GM21447 (cell line): Measurements from ENCODE around the gene RRAS.
A peak's percentile ranks its signal among the peaks of the same experiment; 100 is the strongest.

Experiments
- ATAC-seq: cut with Tn5 transposase; IDR thresholded peaks from one replicate; pipeline ENCODE4 v1.9.1; 2021; ENCODE audit not compliant: unreplicated experiment

RRAS gene

DNA sequence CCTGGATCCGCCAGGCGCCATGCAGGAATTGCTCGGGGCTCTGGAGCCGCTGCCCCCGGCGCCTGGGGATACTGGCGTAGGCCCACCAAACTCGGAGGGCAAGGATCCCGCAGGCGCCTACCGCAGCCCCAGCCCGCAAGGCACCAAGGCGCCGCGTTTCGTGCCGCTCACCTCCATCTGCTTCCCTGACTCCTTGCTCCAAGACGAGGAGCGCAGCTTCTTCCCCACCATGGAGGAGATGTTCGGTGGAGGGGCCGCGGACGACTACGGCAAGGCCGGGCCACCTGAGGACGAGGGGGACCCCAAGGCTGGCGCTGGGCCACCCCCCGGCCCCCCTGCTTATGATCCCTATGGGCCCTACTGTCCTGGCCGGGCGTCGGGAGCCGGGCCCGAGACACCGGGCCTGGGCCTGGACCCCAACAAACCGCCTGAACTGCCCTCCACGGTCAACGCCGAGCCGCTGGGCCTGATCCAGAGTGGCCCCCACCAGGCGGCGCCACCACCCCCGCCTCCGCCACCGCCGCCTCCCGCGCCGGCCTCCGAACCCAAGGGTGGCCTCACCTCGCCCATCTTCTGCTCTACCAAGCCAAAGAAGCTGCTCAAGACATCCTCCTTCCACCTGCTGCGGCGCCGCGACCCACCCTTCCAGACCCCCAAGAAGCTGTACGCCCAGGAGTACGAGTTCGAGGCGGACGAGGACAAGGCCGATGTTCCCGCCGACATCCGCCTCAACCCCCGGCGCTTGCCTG, 42.8 kb downstream of the RRAS start:
- ATAC-seq, result no peak

DNA sequence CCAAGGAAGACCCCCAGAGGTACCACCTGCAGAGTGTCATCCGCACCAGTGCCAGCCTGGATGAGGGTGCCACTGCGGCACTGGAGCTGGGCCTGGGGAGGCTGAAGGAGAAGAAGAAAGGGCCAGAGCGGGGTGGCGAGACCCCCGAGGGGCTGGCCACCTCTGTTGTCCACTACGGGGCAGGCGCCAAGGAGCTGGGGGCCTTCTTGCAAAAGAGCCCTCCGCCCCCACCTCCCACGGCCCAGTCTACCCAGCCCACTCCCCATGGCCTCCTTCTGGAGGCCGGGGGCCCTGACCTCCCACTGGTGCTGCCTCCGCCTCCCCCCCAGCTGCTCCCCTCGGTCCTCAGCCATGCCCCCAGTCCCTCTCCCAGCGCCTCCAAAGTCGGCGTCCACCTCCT, 43.5 kb downstream of the RRAS start:
- ATAC-seq, result no peak

- ATAC-seq, result no peak
Observed at GRCh38 chr19:49595819-49596404, 44.0 kb downstream of the RRAS start.

DNA sequence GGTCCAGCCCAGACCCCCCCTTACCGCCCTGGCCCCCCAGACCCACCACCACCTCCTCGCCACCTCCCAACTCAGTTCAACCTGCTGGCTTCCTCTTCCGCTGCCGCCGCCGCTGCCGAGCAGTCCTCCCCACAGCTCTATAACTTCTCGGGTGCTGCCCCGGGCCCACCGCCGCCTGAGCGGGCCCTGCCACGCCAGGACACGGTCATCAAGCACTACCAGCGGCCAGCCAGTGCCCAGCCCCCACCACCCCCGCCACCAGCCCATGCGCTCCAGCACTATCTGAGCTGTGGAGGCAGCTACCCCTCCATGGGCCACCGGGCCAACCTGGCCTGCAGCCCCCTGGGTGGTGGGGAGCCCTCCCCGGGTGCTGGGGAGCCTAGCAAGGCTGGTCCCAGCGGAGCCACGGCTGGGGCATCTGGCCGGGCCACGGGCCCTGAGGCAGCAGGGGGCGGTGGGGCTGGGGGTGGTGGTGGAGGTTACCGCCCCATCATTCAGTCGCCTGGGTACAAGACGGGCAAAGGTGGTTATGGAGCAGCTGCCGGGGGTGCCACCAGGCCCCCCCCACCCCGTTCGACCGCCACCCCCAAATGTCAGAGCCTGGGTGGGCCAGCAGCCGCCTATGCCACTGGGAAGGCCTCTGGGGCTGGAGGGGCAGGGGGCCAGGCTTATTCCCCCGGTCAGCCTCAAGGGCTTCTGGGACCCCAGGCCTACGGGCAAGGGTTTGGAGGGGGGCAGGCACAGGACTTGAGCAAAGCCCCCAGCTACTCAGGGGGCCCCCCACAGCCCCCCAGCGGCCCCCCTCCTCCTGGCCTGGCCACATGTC, 44.7 kb downstream of the RRAS start:
- ATAC-seq, result no peak

DNA sequence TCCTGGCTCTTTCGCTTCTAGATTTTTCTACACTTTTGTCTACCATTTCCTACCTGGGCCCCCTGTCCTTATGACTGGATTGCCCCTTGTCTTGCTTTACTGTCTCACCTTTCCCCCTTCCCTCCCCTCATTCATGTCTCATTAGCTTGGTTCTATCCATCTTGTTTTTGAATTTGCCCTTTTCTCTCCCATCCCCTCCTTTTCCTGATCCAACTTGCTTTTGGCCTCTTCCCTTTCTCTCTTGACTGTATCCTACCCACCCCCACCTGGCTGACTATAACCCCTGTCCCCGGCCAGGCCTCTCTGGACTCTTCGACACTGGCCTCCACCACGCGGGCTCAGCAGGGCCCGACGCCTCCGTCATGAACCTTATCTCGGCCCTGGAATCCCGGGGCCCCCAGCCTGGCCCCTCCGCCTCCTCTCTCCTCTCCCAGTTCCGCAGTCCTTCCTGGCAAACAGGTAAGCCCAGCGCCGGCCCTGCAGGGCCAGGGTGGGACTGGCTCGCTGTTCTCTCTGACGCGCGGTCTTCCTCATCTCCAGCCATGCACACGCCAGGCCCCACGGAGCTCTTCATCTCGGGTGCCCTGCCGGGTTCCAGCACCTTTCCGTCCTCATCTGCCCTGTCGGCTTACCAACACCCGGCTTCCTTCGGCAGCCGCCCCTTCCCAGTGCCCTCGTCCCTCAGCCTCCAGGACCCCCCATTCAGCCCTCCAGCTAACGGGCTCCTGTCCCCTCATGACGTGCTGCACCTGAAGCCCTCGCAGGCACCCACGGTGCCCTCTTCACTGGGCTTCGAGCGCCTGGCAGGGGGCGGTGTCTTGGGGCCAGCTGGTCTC, 45.6 kb downstream of the RRAS start:
- ATAC-seq, result no peak

DNA sequence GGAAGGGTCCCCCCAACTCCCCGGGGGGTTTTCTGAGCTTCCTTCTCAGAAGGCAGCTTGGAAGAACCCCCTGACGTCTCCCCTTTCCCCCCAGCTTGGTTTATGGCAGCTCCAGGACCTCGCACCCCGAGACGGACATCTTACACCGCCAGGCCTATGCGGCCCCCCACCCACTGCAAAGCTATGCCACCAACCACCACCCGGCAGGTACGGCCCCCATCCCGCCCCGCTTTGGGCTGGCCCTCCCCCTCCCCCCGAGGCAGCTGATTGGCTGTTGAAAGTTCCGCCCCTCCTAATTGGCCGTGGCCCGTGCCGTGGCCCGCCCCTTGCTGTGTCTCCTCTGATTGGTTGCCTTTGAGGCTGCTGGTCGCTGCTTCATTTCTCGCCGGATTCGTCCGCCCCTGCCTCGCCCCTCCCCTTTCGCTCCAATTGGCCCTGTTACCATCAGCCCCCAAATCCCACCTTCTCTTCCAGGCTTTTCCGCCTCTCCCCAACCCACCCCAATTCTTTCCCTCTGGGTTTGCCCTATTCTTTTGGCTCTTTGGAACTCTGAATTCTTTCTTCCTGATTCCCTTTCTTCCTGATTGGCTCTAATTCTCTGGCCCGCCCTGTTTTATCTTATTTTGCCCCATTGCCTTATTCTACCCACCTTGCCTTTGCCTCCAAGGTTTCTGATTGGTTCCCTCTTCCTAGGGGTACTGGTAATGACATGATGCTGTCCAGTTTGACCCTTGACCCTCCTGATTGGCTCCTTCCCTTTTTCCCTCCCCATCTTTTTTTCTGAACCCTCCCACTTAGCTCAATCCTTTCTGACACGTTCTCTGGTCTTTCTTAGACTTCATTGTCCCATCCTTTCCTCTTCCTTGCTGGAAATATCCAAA, 46.5 kb downstream of the RRAS start:
- peak; percentile 34 for ATAC-seq

DNA sequence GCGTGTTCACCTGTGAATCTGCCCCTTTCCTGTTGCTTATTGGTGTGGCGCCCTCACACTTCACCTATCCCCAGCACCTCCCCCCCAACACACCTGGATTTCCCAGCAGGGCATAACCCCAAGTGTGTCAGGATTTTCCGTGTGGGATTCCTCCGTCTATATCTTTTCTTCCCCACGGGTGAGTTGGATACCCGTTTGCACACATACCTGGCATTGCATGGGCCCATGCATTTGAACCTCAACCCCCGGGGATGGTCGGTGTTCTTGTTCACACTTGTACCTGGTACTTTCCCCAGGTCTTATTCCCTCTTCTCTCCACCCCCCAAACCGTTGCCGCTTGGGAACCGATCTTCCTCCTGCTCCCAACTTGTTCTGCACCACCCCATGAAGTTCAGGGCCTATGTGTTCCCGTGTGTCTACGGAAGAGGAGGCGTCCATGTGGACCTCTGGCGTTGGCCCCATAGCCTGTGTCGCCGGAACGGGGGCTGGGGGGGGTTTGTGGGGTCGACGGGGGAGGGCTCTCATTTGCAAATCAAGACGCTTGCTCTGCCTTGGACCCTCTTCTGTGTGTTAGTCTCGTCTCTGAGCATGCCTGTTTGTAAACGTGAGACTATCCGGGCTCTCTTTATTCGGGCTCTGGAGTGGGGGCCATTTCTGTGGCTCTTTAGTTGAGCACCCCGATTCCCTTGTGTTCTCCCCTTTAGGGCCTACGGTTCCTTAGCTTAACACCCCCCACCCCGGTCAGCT, 47.3 kb downstream of the RRAS start:
- no peak for ATAC-seq

DNA sequence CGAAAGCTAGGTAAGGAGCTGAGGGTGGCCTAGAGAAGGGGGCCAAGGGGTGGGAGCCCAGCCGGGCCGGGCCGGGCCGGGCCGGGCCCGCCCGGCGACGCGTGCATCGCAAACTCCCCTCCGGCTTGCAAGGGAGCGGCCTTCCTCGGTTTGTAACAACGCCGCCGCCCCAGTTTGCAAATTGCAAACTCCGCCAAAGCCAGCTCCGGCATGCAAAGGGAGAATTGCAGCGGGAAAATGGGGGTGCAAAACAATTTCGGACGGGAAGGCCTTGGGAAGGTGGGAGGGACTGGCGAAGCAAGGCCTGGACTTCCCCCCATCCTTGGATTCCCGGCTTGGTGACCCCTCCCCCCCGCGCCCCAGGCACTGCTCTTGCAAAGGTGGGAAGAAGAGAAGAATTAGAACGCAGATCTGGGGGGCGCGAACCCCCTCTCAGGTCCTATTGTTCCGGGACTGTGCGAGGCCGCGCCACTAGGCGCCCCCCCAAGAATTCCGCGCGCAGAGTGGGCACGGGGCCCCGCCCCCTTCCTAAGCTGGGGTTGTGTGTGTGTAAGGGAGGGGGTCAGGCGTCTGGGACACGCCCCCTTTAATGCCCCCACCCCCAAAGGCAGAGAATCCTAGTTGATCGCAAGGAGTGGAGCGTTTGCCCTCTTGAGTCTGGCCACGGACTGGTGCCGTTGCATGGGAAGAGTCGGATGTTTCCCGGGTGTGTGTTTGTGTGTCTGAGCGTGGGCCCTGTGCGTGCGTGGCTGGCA, 48.0 kb downstream of the RRAS start:
- ATAC-seq, result no peak

DNA sequence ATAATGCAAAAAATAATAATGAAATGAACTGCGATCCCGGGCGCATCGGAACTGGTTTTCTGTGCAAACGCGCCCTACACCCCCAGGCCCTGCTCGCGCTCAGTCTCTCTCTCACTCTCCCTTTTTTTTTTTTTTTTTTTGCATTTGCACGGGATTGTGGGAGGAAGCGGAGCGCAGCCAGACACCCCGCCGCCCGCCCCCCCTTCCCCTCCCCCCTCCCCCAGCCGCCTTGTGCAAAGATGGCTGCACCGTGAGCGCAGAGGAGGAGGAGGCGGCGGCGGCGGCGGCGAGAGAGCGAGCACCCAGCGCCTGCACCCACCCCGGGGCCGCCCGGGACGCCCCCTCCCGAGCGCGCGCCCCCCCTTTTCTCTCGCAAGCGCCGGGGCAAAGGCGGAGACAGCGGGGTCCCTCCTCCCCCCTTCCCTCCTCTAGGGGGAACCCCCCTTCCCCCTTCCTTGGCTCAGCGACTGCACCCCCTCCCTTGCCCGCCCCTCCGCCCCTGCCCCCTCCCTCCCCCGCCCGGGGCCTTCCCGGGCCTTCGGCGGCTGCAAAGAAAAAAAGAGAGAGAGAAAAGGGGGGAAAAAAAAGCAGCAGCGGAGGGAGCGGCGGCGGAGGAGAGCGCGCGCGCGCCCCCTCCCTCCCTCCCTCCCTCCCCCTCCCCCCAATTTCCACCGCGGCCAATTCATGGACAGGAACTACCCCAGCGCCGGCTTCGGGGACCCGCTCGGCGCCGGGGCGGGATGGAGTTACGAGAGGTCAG, 48.8 kb downstream of the RRAS start, which contains the start of gene PRR12:
PRR12 (plus strand) TSS at position 212 of the 760 bp plus-strand sequence; CDS start at position 685, 473 bp downstream.
- no peak for ATAC-seq

DNA sequence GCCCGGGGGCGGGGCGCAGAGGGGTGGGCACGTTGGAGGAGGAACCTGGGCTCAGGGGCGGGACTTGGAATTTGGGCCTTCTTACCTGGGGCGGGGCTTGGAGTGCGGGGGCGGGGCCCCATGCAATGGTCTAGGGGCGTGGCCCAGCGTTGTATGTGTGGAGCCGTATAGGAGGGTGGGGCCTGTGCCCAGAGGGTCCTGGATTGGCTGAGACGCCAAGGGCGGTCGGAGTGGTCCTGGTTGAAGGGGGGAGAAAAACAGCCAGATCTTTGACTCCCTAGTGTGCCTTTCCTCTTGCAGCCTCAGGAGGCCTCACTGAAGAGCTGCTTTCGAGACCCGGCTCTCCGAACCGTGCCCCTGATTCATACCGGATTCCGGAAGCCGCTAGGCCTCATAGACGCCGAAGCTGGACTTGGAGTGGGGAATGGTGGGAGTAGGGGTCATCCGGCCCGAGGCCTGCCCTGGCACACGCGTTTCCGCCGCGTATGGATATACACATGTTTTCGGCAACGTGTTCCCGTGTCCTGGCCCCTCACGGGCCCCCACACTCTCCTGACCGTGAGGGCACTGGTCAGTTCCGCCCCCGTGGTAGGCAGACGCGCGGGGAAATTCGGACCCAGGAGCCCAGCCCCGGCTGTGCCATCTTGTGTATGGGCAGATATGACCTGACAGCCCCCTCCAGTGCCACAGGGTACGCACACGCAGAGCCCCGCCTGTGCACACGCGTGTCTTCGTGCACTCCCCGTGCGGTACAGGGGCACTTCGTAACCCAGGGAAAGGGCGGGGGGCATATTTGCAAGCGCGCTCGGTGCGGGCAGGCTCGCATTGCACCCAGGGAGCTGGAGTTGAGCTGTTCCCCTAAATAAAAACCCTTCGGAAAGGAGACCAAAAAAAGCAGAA, 49.6 kb downstream of the RRAS start:
- ATAC-seq, result peak; percentile 67

- ATAC-seq, result no peak
Observed at GRCh38 chr19:49589502-49589905, 50.4 kb downstream of the RRAS start.

GRCh38 chr19:49588365-49589122, 51.4 kb downstream of the RRAS start:
- ATAC-seq, result no peak

DNA sequence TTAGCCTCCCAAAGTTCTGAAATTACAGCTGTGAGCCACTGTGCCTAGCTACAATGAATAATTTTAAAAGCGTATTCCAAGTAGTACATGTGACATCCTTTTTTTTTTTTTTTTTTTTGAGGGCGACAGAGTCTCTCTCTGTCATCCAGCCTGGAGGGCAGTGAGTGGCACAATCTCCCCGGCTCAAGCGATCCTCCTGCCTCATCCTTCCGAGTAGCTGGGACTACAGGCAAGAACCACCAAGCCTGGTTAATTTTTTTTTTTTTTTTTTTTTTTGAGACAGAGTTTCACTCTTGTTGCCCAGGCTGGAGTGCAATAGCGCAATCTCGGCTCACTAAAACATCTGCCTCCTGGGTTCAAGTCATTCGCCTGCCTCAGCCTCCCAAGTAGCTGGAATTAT, 52.7 kb downstream of the RRAS start:
- no peak for ATAC-seq
